Raji (cell line): ENCODE data around the gene LYSET.

Experiments used
- POLR2A ChIP-seq: IDR thresholded peaks from 2 replicates; pipeline ENCODE4 v1.6.1; 2011; ENCODE audit warnings: low read depth, low read length, control low read depth; ENCODE audit not compliant: insufficient read depth

LYSET gene

DNA sequence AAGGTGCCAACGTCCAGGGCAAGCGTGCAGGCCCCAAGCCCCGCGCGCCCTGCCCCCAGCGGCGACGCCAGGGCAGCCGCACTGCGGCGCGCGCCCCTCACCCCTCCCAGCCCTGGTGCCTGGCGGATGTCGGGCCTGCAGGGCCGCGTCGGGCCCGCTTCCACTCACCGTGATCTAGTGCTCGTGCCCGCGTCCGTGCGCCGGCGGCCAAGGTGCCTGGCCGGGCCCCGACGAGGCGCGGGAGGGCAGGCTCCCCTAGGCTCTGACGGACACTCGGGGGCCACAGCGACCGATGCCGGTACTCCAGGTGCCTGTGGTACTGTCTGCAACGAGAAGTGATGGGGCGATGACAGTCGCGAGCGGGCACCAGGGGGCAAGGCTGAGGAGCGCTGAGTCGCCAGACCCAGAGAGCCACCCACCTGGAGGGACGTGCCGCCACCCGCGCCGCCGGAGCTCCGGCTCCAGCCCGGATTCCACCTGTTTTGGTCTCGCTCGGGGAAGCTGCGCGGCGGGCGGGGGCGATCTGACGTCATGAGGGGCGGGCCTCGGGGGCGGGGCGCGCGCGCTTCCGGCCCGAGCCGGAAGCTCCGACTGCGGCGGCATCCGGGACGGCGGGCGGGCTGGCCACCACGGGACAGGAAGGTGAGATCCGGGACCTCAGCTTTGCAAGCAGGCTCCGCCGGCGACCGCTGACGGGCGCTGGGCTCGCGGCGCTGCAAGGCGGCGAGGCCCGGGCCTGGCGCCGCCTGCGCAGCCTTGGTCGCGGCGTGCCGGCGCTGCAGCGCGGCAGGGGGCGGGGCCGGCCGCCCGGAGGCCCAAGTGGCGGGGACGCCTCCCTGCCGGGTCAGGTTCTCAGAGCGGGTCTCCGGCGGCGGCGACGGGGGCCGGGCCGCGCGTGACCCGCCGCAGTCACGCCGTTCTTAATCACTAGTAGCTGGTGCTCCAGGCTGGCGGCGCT lies at the start of gene LYSET, which contains the start of gene MOAP1:
LYSET (plus strand) TSS at position 927 of the 958 bp plus-strand sequence. CDS start 89 bp downstream, outside the sequence.
MOAP1 (minus strand) TSS at position 507 of the 958 bp plus-strand sequence. CDS start 655 bp downstream, outside the sequence.
- TF ChIP-seq POLR2A = peak; percentile 80

- TF ChIP-seq POLR2A = no peak
Measured at GRCh38 chr14:93135399-93135798, 49.7 kb upstream of the LYSET start.

GRCh38 chr14:93136009-93136408 lies 49.1 kb upstream of the LYSET start:
- TF ChIP-seq POLR2A = no peak

- TF ChIP-seq POLR2A = no peak
Measured at GRCh38 chr14:93137864-93138263, 47.3 kb upstream of the LYSET start.

DNA sequence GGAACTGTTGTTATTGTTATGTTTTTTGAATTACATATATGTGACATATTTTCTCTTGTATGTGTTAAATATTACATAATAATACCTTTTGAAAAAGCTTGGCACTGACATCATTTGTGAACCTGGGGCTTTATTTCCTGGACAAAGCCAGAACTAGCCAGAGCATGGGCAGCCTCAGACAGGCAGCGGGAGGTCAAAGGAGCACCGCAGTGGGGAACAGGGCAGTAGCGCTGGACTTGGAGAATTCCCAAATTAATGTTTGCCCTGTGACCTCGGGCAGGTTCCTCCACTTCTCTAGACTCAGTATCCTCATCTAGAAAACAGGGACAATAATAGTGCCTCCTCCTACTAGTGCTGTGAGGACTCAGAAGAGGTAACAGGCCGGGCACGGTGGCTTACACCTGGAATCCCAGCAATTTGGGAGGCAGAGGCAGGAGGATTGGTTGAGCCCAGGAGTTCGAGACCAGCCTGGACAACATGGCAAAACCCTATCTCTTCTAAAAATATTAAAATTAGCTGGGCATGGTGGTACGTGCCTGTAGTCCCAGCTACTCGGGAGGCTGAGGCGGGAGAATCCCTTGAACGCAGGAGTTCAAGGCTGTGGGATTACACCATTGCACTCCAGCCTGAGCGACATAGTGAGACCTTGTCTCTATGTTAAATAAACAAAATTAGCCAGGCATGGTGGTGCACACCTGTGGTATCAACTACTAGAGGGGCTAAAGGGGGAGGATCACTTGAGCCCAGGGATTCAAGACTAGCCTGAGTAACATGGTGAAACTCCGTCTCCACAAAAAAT lies 42.1 kb upstream of the LYSET start:
- no peak for TF ChIP-seq POLR2A

DNA sequence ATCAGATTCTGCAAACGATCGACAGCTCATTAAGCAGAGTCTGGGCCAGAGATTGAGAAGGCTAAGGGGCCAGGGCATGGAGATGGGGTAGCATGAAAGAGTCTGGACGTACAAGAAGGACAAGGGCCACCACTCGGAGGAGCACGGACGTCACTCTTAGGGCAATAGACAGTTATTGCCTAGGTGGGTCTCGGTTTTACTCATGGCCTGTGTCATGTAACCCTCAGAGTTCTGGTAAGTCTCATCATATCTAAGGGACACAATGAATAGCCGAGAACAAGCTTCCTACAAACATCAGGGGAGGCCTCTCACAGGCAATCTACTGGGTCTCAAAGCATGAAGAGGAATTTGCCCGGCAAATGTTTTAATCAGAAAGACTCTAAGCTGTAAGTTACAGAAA lies 39.0 kb upstream of the LYSET start:
- TF ChIP-seq POLR2A = no peak

DNA sequence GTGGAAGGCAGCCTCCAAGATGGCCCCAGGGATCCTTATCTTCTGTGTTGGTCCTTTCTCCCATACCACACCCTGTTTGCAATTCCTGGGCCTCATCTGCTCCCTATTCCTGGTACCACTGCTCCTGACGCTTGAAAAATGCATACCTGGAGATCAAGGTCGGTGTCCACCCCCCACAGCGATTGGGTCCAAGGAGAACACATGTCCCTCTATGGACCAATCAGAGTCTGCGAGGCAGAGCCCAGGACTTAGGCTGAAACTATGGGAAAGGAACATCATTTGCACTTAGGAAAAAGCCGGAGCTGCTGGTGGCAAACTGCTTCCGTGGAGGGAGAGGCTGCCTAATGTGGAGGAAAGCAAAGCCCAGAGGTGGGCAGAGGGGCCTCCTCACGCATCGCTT lies 36.1 kb upstream of the LYSET start:
- no peak for TF ChIP-seq POLR2A

- TF ChIP-seq POLR2A = no peak
Measured at GRCh38 chr14:93150227-93151208, 34.6 kb upstream of the LYSET start.

GRCh38 chr14:93153121-93153520 lies 32.0 kb upstream of the LYSET start:
- TF ChIP-seq POLR2A = no peak

DNA sequence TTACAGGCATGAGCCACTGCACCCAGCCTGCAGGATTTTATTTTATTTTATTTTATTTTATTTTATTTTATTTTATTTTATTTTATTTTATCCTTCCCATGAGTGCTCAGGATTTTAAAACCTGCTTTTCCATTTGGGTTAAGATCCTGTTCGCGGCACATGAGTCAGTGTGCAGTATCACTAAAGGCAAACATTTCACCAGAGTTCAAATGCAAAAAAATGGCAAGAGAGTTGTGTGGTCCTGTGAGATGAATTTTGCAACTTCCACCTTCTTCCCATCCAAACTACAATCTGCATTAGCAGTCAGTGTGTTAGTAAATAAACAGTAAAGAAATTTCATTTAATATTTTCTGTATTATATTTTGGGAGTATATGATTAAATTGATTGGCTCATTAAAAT lies 29.4 kb upstream of the LYSET start:
- no peak for TF ChIP-seq POLR2A

DNA sequence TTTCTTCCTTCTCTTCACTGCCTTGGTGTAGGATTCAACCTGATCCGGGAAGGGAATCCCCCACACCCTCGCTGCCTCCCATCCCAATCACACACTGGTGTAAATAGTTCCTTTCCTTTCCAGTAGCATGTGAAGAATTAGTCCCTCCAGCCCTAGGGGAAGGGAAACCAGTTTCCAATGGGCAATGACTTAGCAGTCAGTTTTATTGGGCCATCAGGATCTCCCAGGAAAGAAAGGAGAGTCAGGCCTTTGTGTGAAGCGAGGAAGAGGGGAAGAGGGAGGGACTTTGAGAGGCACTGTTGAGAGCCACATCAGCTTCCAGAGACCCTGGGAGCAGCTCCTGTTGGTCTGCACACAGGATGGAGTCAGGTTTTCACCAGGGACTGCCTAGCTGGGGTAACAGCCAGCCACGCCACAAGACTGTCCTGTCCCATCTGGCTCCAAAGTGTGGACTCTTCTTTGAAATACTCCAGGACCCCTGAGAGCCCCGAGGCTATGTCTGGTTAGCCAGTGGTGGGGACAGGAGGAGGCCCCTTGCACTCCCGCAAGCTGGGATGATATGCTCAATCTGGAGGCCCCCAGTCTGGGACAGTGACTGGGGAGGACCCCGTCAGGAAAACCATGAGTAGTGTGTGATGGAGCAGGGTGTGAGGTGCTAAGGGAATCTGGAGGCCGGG lies 28.3 kb upstream of the LYSET start:
- no peak for TF ChIP-seq POLR2A

- TF ChIP-seq POLR2A = no peak
Measured at GRCh38 chr14:93160353-93160801, 24.7 kb upstream of the LYSET start.

GRCh38 chr14:93161411-93161940 lies 23.6 kb upstream of the LYSET start:
- TF ChIP-seq POLR2A = no peak

DNA sequence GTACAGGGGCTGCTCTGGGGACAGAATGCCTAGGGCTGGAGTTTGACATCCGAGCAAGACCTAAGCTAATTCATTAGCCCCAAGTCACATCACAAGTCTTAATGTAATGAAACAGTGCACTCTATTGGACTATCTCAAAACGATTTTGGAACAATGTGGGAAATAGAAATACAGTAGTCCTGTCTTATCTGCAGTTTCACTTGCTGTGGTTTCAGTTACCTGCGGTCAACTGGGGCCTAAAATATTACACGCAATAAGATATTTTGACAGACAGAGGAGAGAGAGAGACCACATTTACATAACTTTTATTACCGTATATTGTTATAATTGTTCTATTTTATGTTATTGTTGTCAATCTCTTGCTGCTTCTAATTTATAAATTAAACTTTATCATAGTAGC lies 21.6 kb upstream of the LYSET start:
- TF ChIP-seq POLR2A = no peak
